ENCODE results near the gene CRIP3.

The CRIP3 gene

GRCh38 chr6:43267619-43268354, 40.8 kb downstream of the CRIP3 start:
- 0 out of 2 replicates have a peak, but pooled peaks cover 6% of the 10 kb centered on the region for H3K27me3 ChIP-seq (ENCODE audit: insufficient read depth, low read length)
- no peaks in the 10 kb centered on the region for H4K20me1 ChIP-seq (ENCODE audit: insufficient read depth, low read length)
- H3K9ac ChIP-seq (ENCODE audit: low read length): no peak overlapping the region
- no peaks in the 10 kb centered on the region for H3K9me2 ChIP-seq (ENCODE audit: low read depth, low read length)
- H3K79me2 ChIP-seq (ENCODE audit: insufficient read depth, low read length): no peaks in the 10 kb centered on the region
- no peak overlapping the region for H3K27ac ChIP-seq (ENCODE audit: low read depth, low read length, poor library complexity, severe bottlenecking)
- H3K4me1 ChIP-seq (ENCODE audit: insufficient read depth, low read length, severe bottlenecking): peaks cover 26% of the 10 kb centered on the region
- no peaks in the 10 kb centered on the region for H3K9me3 ChIP-seq (ENCODE audit: low read length)
- no peak overlapping the region for H2AFZ ChIP-seq (ENCODE audit: low read length)
- H3F3A ChIP-seq (ENCODE audit: insufficient read depth, low read length): no peaks in the 10 kb centered on the region
- TF ChIP-seq EZH2 (IDR thresholded peaks at IDR 0.05; ENCODE audit: borderline replicate concordance, low read length) (no peak), CTCF (IDR thresholded peaks at IDR 0.05; ENCODE audit: low read length) (no peak)
- no peak overlapping the region for H3K4me3 ChIP-seq (ENCODE audit: low read depth, low read length, poor library complexity, severe bottlenecking)
- H3K36me3 ChIP-seq (ENCODE audit: insufficient read depth, low read length): no peaks in the 10 kb centered on the region
- H3K4me2 ChIP-seq (ENCODE audit: low read length): no peak overlapping the region

- Histone ChIP-seq H3K9me3 (ENCODE audit: low read length) (no peaks in the 10 kb centered on the region), H3K4me1 (ENCODE audit: insufficient read depth, low read length, severe bottlenecking) (peaks cover 16% of the 10 kb centered on the region), H4K20me1 (ENCODE audit: insufficient read depth, low read length) (no peaks in the 10 kb centered on the region), H3K4me3 (ENCODE audit: low read depth, low read length, poor library complexity, severe bottlenecking) (no peak overlapping the region), H2AFZ (ENCODE audit: low read length) (no peak overlapping the region), H3K36me3 (ENCODE audit: insufficient read depth, low read length) (no peaks in the 10 kb centered on the region), H3F3A (ENCODE audit: insufficient read depth, low read length) (no peaks in the 10 kb centered on the region), H3K4me2 (ENCODE audit: low read length) (no peak overlapping the region), H3K79me2 (ENCODE audit: insufficient read depth, low read length) (no peaks in the 10 kb centered on the region), H3K27me3 (ENCODE audit: insufficient read depth, low read length) (0 out of 2 replicates have a peak, but pooled peaks cover 6% of the 10 kb centered on the region), H3K27ac (ENCODE audit: low read depth, low read length, poor library complexity, severe bottlenecking) (no peak overlapping the region), H3K9ac (ENCODE audit: low read length) (no peak overlapping the region), H3K9me2 (ENCODE audit: low read depth, low read length) (no peaks in the 10 kb centered on the region)
- TF ChIP-seq EZH2 (IDR thresholded peaks at IDR 0.05; ENCODE audit: borderline replicate concordance, low read length) (no peak), CTCF (IDR thresholded peaks at IDR 0.05; ENCODE audit: low read length) (no peak)
Measured at GRCh38 chr6:43265564-43265963, 43.1 kb downstream of the CRIP3 start.

GRCh38 chr6:43264599-43265145, 44.0 kb downstream of the CRIP3 start:
- Histone ChIP-seq H3K36me3 (ENCODE audit: insufficient read depth, low read length) (no peaks in the 10 kb centered on the region), H3K27me3 (ENCODE audit: insufficient read depth, low read length) (0 out of 2 replicates have a peak, but pooled peaks cover 6% of the 10 kb centered on the region), H3K9me3 (ENCODE audit: low read length) (no peaks in the 10 kb centered on the region), H3K9ac (ENCODE audit: low read length) (no peak overlapping the region), H3F3A (ENCODE audit: insufficient read depth, low read length) (no peaks in the 10 kb centered on the region), H3K4me2 (ENCODE audit: low read length) (no peak overlapping the region), H2AFZ (ENCODE audit: low read length) (no peak overlapping the region), H3K4me3 (ENCODE audit: low read depth, low read length, poor library complexity, severe bottlenecking) (no peak overlapping the region), H3K4me1 (ENCODE audit: insufficient read depth, low read length, severe bottlenecking) (peaks cover 7% of the 10 kb centered on the region), H3K79me2 (ENCODE audit: insufficient read depth, low read length) (no peaks in the 10 kb centered on the region), H3K27ac (ENCODE audit: low read depth, low read length, poor library complexity, severe bottlenecking) (no peak overlapping the region), H4K20me1 (ENCODE audit: insufficient read depth, low read length) (no peaks in the 10 kb centered on the region), H3K9me2 (ENCODE audit: low read depth, low read length) (no peaks in the 10 kb centered on the region)
- TF ChIP-seq EZH2 (IDR thresholded peaks at IDR 0.05; ENCODE audit: borderline replicate concordance, low read length): no peak
- no peak for TF ChIP-seq CTCF (IDR thresholded peaks at IDR 0.05; ENCODE audit: low read length)

Measured in OCI-LY1 (cell line).